HG03103 (cell line): ENCODE data around the gene MAP3K6.
"Not testable (repeated sequence)": the region's sequence is repeated elsewhere in the genome, so short reads cannot be mapped to it uniquely, and the experiment has no call there.

Experiments used
- ATAC-seq: cut with Tn5 transposase; IDR thresholded peaks from one replicate; pipeline ENCODE4 v1.9.1; 2021; ENCODE audit warnings: low read depth; ENCODE audit not compliant: unreplicated experiment

Gene MAP3K6

DNA sequence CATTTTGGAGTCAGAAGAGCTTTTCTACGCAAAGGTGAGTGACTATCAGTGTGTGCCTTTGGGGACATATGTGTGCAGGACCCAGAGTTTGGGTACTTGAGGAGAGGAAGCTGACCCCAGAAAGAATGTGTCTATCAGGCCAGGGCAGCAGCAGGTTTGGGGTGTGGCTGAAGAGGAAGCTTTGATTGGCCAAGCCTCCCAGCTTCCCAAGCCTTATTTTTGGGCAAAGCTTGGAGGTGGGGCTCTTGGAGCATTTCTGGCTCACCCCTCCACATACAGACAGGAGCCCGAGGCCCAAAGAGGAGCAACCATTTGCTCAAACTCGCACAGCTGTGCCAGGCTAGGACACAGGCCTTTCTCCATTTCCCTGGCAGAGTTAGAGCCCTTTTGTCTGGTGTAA lies 30.3 kb upstream of the MAP3K6 start:
- no peak for ATAC-seq

DNA sequence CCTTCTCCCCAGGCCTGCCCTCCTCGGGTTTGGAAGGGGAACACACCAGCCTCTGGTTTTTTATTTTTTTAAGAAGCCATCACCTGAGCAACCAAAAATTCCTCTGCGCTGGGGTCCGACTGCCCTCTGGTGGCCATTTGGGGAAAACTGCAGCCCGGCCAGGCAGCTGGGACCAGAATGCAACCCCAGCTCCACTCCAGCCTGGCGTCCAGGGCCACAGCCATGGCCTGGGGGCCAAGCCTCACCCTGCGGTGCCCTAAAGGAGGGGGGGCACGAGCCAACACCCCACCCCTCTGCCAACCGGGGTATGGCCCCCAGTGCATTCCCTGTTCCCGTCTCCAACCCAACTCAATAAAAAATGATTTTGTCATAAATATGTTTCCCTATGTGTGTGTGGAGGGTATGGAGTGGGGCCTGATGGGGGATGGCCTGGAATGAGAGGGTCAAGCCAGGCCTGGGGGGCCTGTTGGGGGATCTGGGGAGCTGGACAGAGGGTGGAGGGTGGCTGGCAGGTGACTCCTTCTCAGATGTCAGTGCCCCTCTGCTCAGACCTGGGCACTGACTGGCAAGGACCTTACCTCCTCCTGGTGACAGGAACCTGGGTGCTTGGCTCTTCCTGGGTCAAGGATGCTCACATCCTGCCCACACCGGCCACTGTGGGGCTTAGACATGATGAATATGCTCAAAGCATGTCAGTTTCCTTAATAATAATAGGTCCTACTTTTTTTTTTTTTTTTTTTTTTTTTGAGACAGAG lies 28.9 kb upstream of the MAP3K6 start:
- no peak for ATAC-seq

GRCh38 chr1:27394925-27395324 lies 28.2 kb upstream of the MAP3K6 start:
- no peak for ATAC-seq

DNA sequence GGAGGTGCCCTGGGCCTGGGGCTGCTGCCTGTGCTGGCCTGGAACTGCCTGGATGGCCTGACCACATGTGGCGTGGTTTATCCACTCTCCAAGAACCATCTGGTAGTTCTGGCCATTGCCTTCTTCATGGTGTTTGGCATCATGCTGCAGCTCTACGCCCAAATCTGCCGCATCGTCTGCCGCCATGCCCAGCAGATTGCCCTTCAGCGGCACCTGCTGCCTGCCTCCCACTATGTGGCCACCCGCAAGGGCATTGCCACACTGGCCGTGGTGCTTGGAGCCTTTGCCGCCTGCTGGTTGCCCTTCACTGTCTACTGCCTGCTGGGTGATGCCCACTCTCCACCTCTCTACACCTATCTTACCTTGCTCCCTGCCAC lies 27.5 kb upstream of the MAP3K6 start:
- no peak for ATAC-seq

DNA sequence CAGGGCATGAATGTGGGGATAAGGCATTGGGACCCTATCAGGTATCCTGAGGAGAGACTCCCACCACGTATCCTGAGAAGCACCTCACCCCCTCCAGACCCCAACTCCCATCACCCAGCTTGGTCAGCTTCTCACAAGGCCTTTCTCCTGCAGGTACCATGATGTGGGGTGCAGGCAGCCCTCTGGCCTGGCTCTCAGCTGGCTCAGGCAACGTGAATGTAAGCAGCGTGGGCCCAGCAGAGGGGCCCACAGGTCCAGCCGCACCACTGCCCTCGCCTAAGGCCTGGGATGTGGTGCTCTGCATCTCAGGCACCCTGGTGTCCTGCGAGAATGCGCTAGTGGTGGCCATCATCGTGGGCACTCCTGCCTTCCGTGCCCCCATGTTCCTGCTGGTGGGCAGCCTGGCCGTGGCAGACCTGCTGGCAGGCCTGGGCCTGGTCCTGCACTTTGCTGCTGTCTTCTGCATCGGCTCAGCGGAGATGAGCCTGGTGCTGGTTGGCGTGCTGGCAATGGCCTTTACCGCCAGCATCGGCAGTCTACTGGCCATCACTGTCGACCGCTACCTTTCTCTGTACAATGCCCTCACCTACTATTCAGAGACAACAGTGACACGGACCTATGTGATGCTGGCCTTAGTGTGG lies 27.0 kb upstream of the MAP3K6 start:
- no peak for ATAC-seq

- ATAC-seq, result no peak
These were observed 26.2 kb upstream of the MAP3K6 start for GRCh38 chr1:27392778-27393635.

GRCh38 chr1:27392096-27392777 lies 25.5 kb upstream of the MAP3K6 start, which contains the start of gene GPR3:
GPR3 (plus strand) TSS chr1:27392622; CDS start chr1:27393799, 1,177 bp downstream.
- peak; percentile 62 for ATAC-seq

- ATAC-seq, result no peak
These were observed 24.8 kb upstream of the MAP3K6 start for GRCh38 chr1:27391511-27392095.

- no peak for ATAC-seq
These were observed 21.7 kb upstream of the MAP3K6 start for GRCh38 chr1:27388337-27389005.

GRCh38 chr1:27384797-27385196 lies 18.0 kb upstream of the MAP3K6 start:
- ATAC-seq, result not testable (repeated sequence)

GRCh38 chr1:27383661-27384060 lies 16.9 kb upstream of the MAP3K6 start:
- ATAC-seq, result no peak

GRCh38 chr1:27383039-27383605 lies 16.4 kb upstream of the MAP3K6 start, which contains the start of gene CD164L2:
CD164L2 (minus strand) TSS chr1:27383333; CDS start chr1:27383239, 94 bp downstream.
- no peak for ATAC-seq

GRCh38 chr1:27381969-27382762 lies 15.4 kb upstream of the MAP3K6 start:
- no peak for ATAC-seq

DNA sequence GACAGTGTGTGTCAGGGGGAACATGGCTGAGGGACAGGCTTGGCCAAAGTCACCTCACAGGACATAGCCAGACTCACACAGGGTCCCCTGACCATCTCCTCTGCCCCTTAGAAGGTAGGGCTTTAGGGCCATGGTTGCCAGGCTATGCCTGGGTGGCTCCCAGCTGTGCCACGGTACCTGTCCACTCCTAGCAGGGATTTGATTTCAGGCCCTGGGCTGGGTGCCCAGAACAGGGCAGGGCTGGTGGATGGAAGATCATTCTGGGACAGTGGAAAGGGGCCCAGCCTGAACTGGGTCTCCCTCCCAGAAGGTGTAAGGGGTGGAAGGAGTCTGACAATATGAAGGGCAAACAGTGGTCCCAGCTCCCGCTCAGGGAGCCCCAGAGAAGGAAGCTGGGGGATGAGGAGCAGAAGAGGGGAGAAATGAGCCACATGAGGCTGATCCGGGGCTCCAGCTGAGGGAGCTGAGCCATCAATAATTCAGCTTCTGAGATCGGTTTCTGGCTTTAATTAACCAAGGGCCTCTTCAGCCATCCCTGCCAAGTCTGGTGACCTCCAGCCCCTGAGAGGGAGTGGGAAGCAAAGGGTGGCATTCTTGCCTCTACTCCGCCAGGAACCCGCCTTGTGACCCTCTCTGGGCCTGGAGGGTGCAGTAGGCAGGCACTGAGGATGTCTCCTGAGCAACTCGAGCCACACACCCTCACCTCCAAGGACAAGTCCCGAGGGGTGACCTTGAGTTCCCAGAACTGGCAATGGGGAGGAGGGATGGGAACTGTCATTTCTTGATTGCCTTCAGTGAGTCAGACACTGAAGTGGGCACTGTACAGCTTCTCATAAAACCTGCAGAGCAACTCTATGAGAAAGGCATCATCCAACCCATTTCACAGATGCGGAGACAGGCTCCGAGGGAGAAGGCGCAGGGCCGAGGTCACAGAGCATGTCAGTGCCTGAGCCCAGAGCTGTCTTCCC lies 14.3 kb upstream of the MAP3K6 start:
- ATAC-seq, result no peak

- ATAC-seq, result no peak
These were observed 13.5 kb upstream of the MAP3K6 start for GRCh38 chr1:27380224-27380623.

- ATAC-seq, result no peak
These were observed 12.9 kb upstream of the MAP3K6 start for GRCh38 chr1:27379564-27380122.
